Fibroblast of lung (primary cell): ENCODE measurements around the gene WIZ.

Experiments used
- CTCF ChIP-seq, 2 donors: IDR thresholded peaks in 1 of 2; conservative IDR thresholded peaks in 1 of 2; 1 replicate in 1 of 2; 2 replicates in 1 of 2; pipeline ENCODE4 v1.5.1; 2011 to 2012; ENCODE audit warnings: low read length in 2 of 2, control low read depth in 1 of 2, inconsistent platforms in 1 of 2, low read depth in 1 of 2, mild to moderate bottlenecking in 1 of 2
- EZH2 ChIP-seq: IDR thresholded peaks from 2 replicates; pipeline ENCODE4 v1.5.1; 2012; ENCODE audit warnings: low read length, control low read depth, mild to moderate bottlenecking; ENCODE audit errors: missing control alignments

DNA sequence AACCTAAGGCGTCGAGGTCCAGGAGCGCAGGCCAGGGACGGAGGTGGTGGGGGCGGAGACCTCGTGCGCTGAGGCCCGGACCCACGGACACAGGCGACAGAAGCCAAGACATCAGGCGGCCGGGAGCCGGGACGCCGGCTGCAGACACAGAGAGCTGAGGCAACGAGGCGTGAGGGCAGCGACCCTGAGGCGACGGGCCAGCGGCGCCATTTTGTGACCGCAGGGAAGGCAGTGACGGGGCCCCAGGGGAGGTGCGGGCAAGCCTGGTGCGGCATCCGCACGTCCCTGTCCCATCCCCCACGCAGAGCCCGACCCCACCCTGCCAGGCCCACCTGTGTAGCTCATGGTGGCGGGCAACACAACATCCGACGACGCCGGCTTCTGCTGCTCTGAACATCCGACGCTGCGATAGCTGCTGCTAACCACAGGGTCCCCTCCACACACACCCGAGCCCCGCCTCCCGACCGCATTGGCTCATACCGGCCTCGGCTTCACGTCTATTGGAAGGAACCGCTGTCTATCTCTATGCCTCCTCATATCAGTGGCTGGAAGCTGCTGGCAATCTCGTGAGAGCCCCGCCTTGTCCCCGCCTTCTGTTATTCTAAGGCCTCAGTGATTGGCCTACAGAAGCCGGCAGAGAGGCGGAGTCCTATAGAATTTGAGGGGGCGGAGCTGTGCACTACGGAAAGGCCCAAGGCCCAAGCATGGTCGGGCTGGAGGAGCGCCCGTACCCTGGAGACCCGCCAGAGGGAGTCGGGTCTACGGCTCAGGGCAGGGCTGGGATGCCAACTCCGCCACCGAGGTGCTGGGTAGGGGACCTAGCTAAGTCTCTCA is 31.0 kb downstream of the WIZ start, which contains the start of gene AKAP8L:
- peak; percentile 45 to 62 for TF ChIP-seq CTCF (conservative IDR thresholded peaks at IDR 0.05 in 1 of 2, IDR thresholded peaks at IDR 0.05 in 1 of 2; ENCODE audit: low read depth in 1 of 2, low read length in 2 of 2)
- no peak for TF ChIP-seq EZH2
